Measurements from ENCODE around the gene TOP1.

DNA sequence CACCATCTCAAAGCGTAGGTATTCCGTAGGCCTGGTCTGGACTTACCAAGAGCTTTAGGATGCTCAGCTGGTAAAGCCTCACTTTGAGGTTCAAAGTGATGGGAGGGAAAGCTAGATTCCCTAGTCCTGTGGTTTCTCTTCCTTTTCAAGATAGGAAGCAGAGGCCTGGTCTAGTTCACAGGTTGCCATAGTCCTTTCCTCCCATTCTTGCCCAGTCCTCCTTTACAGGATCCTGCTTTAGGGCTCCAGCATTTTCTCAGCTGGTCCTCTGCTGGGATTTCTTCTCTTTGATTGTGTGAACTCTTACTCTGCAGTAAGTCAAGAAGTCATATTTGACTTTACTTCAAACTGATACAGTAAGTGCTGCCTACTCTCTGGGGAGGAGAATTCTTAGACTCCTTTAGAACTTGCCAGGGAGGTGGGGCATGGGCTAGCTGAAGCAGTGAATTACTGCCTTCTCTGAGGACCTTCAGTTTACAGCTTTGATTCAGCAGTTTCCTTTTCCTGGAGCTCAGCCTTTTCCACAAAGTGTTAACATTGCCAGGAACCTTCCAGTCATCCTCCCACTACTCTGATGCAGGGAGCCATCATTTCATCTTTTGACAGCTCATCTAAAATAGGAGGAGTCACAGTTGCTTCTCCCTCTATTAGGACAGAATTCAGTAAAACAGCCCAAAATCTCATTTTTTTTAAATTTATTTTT is 65.9 kb downstream of the TOP1 start:
- TF ChIP-seq ZNF792 (tag by site-specific recombination; IDR thresholded peaks at IDR 0.05) (no peak), ZBTB11 (tag by site-specific recombination; conservative IDR thresholded peaks at IDR 0.05; ENCODE audit: low read depth) (no peak), ZNF501 (tag by site-specific recombination; IDR thresholded peaks at IDR 0.05) (no peak), ZNF274 (IDR thresholded peaks at IDR 0.05; ENCODE audit: low read length) (no peak), ZNF274 (tag by site-specific recombination; IDR thresholded peaks at IDR 0.05; ENCODE audit: borderline replicate concordance) (no peak), ATF2 (tag by site-specific recombination; IDR thresholded peaks at IDR 0.05; ENCODE audit: low read depth) (no peak), ZNF18 (tag by site-specific recombination; IDR thresholded peaks at IDR 0.05) (no peak)
- TF ChIP-seq, protein P1, sequence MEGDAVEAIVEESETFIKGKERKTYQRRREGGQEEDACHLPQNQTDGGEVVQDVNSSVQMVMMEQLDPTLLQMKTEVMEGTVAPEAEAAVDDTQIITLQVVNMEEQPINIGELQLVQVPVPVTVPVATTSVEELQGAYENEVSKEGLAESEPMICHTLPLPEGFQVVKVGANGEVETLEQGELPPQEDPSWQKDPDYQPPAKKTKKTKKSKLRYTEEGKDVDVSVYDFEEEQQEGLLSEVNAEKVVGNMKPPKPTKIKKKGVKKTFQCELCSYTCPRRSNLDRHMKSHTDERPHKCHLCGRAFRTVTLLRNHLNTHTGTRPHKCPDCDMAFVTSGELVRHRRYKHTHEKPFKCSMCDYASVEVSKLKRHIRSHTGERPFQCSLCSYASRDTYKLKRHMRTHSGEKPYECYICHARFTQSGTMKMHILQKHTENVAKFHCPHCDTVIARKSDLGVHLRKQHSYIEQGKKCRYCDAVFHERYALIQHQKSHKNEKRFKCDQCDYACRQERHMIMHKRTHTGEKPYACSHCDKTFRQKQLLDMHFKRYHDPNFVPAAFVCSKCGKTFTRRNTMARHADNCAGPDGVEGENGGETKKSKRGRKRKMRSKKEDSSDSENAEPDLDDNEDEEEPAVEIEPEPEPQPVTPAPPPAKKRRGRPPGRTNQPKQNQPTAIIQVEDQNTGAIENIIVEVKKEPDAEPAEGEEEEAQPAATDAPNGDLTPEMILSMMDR (tag by site-specific recombination; IDR thresholded peaks at IDR 0.05) = no peak
- TF ChIP-seq, protein P2, sequence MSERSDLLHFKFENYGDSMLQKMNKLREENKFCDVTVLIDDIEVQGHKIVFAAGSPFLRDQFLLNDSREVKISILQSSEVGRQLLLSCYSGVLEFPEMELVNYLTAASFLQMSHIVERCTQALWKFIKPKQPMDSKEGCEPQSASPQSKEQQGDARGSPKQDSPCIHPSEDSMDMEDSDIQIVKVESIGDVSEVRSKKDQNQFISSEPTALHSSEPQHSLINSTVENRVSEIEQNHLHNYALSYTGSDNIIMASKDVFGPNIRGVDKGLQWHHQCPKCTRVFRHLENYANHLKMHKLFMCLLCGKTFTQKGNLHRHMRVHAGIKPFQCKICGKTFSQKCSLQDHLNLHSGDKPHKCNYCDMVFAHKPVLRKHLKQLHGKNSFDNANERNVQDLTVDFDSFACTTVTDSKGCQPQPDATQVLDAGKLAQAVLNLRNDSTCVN (tag by site-specific recombination; optimal IDR thresholded peaks at IDR 0.05) = no peak

Measured in HEK293 (cell line).